ENCODE results near the gene DDAH2.

DDAH2 gene

GRCh38 chr6:31702819-31703716 is 26.0 kb downstream of the DDAH2 start, which contains the start of gene ABHD16A (continued):
- TF ChIP-seq ZNF404 (tag by site-specific recombination; IDR thresholded peaks at IDR 0.05) (no peak), ZNF501 (tag by site-specific recombination; IDR thresholded peaks at IDR 0.05) (peak; percentile 79; the same call in 1 of the 2 replicates), GFI1B (tag by site-specific recombination; IDR thresholded peaks at IDR 0.05) (no peak), ZNF37A (tag by site-specific recombination; IDR thresholded peaks at IDR 0.05) (no peak), ZNF548 (tag by site-specific recombination; IDR thresholded peaks at IDR 0.05) (no peak), ZNF747 (tag by site-specific recombination; IDR thresholded peaks at IDR 0.05) (no peak), ZNF707 (tag by site-specific recombination; IDR thresholded peaks at IDR 0.05) (no peak), ZBTB11 (tag by site-specific recombination; conservative IDR thresholded peaks at IDR 0.05; ENCODE audit: low read depth) (peak; percentile 33), SP2 (tag by site-specific recombination; IDR thresholded peaks at IDR 0.05) (peak; percentile 53), GLI4 (tag by site-specific recombination; IDR thresholded peaks at IDR 0.05) (no peak), ZNF692 (tag by site-specific recombination; IDR thresholded peaks at IDR 0.05) (no peak), ZBTB7A (tag by site-specific recombination; IDR thresholded peaks at IDR 0.05; ENCODE audit: low read depth) (no peak), BCL11B (tag by site-specific recombination; IDR thresholded peaks at IDR 0.05; ENCODE audit: low read depth) (no peak), ZSCAN4 (tag by site-specific recombination; IDR thresholded peaks at IDR 0.05) (no peak), PRDM4 (tag by site-specific recombination; IDR thresholded peaks at IDR 0.05) (0 out of 2 replicates have a peak, but pooled peaks have one; percentile 32), ZFP3 (tag by site-specific recombination; IDR thresholded peaks at IDR 0.05; ENCODE audit: low read depth) (no peak), EGR2 (tag by site-specific recombination; IDR thresholded peaks at IDR 0.05; ENCODE audit: low read depth) (peak; percentile 55; the same call in 1 of the 2 replicates), ZNF596 (tag by site-specific recombination; IDR thresholded peaks at IDR 0.05) (peak; percentile 30; the same call in 1 of the 2 replicates), ZNF214 (tag by site-specific recombination; IDR thresholded peaks at IDR 0.05; ENCODE audit: borderline replicate concordance) (no peak), YY2 (tag by site-specific recombination; IDR thresholded peaks at IDR 0.05) (no peak), ZNF544 (tag by site-specific recombination; IDR thresholded peaks at IDR 0.05) (no peak), ZFP41 (tag by site-specific recombination; IDR thresholded peaks at IDR 0.05; ENCODE audit: borderline replicate concordance) (no peak), ZNF202 (tag by site-specific recombination; IDR thresholded peaks at IDR 0.05; ENCODE audit: borderline replicate concordance) (no peak), ZNF664 (tag by site-specific recombination; IDR thresholded peaks at IDR 0.05) (no peak), ZNF621 (tag by site-specific recombination; IDR thresholded peaks at IDR 0.05) (no peak), ZNF416 (tag by site-specific recombination; IDR thresholded peaks at IDR 0.05) (no peak), OVOL3 (tag by site-specific recombination; IDR thresholded peaks at IDR 0.05) (peak; percentile 29; the same call in 1 of the 2 replicates), ZBTB10 (tag by site-specific recombination; IDR thresholded peaks at IDR 0.05) (0 out of 2 replicates have a peak, but pooled peaks have one; percentile 39), ZNF624 (tag by site-specific recombination; IDR thresholded peaks at IDR 0.05) (no peak)

Measured in HEK293 (cell line).